NCI-H128 (cell line): Measurements from ENCODE around the gene CPLX3.

Experiments
- DNase-seq: peaks from one replicate; lab custom pipeline; 2025; ENCODE audit not compliant: unreplicated experiment; lab: John Stamatoyannopoulos, UW

The CPLX3 gene

DNA sequence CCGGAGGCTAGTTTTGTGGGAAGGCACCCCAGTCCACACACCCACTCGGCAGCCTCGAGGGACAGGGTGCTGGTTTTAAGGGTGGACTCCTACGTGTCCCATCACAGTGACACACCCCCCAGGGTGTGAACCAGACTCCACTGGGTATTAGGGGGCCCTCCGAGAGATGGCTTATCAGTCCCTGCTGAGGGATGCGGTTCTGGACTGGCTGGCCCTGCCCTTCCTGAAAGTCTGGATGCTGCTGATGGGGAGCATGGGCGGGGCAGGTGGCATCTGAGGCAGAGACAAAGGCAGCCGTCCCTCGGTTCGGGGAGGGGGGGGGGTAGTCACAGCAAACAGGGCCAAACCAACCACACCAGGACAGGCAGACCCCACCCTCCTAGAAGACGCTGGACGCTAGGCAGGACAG, 17.5 kb downstream of the CPLX3 start:
- DNase-seq, result no peak

DNA sequence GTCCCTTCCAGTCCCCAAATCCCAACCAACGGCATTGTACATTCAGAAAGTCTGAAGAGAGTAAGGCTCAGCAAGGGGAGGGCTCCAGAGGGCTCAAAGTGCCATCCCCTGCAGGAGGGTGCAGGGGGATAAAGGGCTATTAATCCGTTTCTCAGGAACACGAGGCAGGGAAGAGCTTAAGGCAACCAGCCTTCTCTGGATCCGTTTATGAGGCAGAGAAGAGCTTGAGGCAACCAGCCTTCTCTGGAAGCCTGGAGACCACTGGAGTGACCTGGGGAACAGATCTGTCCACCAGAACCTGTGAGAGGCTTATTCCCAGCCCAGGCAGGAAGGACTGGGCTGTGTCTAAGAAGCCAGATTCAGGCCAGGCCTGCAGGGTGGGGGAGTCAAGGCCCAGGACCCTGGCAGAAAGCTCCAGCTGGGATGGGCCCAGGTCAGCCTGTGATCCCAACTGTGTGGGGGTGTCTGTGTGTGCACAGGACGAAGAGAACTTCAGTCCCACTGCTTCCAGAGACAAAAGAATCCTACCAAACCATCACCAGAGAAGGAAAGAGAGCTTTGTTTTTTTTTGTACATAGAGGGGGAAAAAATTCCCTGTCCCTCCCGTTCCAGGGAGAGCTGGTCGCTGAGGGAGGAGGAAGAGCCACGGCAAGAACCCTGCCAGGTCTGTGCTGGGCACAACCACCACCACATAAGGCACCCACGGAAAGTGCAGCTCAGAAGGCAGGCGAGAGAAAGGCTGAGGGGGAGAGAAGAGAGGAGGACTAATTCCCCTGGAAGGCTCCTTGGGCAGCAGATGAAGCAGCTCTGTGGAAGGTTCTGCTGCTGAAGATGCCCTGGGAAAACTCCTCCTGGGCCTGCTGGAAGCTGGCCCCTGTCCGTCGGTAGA, 18.1 kb downstream of the CPLX3 start:
- DNase-seq, result no peak

DNA sequence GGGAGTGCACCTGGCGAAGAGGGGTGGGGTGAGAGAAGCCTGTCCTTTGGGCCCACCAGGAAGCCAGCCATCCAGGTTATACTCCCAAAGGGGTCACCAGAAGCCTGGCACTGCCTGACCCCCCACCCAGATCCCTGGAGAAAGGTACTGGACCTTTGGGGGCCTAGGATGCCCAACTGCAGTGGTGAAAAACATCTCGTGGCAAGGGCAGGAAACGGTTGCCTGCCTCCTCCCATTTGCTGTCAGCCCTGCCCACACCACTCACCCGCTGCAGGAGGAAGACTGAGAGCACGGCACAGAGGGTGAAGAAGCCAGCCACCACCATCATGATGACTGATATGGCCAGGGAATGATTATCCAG, 18.8 kb downstream of the CPLX3 start:
- DNase-seq, result no peak

DNA sequence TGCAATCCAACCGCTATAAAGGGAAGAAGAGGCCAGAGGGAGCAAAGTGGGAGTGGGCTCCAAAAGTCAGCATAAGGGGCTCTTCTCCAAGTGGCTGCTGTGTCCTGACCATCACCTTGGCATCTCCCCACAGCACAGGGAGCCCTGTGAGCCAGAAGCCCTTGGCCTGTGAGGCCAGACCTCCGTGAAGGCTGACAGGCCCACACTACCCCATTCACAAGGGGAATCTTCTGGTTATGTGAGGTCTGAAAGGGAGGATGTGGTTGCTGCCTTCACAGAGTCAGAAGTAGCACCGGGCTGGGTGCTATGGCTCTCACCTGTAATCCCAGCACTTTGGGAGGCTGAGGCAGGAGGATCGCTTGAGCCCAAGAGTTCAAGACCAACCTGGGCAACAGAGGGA, 19.2 kb downstream of the CPLX3 start:
- DNase-seq, result no peak

DNA sequence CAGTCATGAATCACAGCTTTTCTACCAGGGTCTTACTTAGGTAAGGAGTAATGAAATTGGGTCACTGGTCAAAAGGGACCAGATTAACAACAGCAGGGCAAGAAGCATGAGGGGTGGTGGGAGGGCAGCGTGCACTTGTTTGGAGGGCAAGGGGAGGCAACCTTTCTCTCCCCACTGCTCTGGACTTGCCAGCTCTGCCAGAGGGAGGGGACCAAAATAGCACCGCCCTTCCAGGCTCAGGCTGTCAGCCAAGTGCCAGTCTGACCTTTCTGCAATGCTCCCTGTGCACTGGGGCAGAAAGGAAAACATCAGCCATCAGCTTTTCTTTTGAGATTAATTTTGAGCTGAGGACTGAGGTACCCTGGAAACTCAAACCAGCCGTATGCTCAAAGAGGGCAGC, 21.0 kb downstream of the CPLX3 start:
- no peak for DNase-seq

DNA sequence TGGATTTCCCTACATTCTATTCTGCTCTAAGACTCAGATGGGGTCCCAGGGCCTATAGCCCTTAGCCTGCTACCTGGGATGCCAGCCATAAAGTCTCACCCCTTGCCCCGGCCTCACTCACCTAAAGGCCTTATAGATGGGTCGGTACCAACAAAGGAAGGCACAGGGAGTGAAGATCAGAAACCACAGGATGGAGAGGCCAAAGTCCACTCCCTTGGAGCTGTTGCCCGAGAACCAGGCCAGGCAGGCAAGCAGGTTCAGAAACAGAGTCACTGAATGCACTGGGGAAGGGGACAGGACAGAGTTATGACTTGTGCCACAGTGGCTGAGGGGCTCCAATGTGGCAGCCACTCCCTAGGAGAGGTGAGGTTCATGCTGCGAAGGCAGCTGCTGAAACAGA, 24.0 kb downstream of the CPLX3 start:
- no peak for DNase-seq

DNA sequence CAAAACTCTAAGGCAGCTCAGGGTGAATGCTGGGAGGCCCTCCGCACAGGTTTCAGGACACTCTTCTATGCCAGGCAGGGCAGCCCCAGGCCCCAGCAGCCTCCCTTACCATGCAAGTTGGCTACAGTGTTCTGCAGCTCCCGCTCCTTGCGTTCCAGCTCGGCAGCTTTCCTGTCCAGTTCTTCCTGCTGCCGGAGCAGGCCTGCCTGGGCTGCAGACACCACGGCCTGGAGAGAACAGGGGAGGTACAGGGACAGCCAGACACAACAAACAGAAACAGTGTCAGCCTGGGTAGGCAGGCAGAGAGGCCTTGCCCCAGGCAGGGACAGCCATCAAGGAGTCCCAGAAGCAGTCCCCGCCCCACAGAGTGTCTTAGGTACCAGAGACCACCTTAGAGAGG, 25.5 kb downstream of the CPLX3 start:
- DNase-seq, result no peak

DNA sequence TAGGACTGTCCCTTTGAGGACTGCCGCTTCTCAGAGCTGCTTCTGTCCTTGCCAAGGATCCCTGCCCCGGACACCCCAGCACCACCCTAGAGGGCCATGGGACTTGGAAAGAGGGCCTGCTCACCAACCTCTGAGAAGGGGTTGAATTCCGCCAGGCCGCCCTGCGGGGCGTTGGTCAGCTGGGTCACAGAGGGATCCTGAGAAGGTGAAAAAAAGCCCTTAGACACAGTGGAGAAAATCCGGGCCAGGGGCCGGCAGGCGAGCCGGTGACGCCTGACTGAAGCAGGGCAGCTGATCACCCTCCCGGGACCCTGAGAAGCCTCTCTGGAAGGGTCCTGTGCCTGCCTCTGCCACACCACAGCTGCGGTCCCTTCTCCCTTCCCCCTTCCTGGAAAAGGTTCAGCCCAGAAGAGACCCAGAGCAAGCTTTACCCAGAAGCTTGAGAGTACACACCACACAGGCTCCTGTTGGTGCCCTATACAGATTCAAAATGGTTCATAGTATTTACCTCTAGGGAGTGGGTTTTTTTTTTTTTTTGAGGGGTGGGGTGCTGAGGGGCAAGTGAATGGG, 28.1 kb downstream of the CPLX3 start:
- DNase-seq, result no peak

DNA sequence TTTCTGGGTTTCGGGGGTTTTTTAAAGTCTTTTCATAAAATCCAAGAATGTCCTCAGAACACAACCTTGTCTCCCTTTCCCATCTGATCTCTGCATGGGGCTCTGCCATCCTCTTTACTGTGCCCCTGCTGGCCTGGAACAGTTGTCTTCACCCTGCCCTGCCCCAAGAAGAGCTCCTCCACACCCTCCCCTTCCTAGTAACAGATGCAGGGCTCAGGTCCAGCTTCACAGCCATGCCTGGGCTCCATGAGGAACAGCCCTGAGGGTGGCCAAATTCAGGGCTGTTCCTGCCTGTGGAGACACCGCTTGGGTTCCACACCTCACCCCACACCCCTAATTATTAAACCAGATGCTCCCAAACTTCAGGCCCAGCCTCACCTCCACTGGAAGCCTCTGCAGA, 29.4 kb downstream of the CPLX3 start:
- no peak for DNase-seq

DNA sequence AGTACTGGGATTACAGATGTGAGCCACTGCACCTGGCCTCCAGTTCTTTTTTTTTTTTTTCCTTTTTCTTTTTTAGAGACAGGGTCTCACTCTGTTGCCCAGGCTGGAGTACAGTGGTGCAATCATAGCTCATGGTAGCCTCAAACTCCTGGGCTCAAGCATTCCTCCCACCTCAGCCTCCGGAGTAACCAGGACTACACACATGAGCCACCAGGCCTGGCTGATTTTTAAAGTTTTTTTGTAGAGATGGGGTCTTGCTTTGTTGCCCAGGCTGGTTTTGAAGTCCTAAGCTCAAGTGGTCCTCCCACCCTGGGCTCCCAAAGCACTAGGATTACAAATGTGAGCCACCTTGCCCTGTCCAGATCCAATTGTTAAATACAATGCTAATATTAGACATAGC, 30.1 kb downstream of the CPLX3 start:
- no peak for DNase-seq

DNA sequence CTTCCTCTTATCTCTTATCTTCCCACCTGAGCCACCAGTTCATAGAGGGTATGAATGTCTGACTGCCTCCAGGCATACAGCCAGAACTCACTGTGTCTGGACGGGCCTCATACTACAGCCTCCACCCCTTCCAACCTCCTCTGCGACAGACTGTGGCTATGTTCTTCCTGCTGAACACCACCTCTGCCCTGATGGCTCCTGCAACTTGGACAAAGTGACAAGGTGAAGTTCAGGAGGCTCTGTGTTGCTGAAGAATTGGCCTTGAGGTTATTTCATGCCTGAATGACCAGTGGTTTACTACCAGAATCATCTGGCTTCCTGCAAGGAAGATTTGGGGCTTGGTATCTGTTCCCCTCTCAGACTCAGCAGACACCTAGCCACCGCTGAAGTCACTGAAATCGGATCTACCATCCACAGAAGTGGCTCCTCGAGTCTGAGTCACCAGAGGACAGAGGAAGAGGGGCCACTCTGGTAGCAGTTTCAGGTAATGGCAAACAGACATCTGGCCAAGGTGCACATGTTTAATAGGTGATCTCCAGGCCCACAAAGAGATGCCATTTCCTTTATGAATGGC, 30.7 kb downstream of the CPLX3 start:
- DNase-seq, result no peak

DNA sequence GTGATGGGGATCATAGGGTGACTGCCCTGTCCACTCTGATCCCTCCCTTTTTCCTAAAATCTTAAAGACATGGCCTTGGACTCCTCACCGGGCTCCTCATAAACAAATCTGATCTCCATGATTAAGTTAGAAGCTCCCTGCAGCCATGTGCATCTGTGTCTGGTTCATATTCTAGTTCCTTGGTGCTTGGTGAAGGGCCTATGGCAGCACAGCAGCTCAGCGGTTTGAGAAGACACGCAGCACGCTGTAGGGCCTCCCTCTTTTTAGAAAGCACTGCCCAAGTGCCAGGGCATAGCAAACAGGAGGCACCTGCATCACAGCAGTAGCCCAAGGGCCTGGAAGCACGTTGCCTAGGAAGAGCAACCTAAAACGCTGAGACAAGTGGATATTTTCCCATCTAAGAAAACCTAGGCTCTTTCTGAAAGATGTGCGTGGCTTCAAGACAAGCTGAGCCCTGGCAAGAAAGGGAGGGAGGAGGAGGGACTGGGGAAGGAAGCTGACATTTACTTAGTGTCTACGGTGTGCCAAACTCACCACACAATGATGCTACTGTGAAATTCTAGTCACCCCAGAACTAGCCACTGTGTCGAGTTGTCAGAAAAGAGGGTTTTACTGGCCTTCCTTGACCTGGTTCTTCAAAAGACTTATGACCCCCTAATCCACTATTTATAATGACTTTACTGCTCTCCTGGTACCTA, 31.4 kb downstream of the CPLX3 start:
- no peak for DNase-seq

DNA sequence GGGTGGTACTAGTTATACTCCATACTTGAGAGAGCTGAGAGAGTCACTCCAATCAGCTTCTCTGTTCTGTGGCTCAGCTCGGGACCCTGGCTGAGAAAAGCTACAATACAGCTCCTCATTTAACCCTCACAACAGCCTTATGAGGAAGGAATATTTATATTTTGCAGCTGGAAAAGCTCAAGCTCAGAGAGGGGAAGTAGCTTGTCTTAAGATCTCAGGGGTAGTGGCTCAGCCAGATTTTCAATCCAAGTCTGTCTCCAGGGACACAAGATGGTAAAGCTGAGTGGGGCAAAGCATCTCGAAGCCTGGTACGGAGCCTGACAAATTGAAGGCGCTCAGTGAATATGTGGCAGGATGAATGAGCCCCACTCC, 31.9 kb downstream of the CPLX3 start:
- no peak for DNase-seq

DNA sequence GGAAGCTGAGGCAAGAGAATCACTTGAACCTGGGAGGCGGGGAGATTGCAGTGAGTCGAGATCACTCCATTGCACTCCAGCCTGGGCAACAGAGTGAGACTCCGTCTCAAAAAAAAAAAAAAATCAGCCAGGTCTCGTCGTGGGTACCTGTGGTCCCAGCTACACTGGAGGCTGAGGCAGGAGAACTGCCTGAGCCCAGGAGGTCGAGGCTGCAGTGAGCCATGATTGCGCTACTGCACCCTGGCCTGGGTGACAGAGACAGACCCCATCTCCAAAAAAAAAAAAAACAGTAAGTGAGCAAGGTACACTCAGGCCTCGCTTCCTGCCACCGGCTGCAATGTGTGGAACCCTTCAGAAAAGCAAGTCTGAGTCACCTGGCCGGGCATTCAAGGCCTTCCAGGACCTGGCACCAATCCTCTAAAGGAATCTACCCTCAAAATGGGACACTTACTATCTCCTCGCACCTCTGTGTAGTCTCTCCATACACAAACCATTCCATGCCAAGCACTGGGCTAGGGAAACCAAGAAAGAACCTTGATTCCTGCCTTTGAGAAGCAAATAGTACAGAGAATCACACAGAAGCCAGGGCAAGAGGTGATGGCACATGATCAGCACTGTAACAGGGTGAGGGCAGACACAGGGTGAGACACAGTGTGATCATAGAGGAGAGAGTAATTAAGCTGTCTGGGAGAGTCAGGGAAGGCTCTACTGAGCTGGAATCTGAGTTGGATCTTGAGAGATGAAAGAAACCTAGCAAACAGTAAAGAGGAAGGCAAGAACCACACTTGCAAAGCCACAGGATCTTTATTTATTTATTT, 37.0 kb downstream of the CPLX3 start:
- DNase-seq, result no peak

DNA sequence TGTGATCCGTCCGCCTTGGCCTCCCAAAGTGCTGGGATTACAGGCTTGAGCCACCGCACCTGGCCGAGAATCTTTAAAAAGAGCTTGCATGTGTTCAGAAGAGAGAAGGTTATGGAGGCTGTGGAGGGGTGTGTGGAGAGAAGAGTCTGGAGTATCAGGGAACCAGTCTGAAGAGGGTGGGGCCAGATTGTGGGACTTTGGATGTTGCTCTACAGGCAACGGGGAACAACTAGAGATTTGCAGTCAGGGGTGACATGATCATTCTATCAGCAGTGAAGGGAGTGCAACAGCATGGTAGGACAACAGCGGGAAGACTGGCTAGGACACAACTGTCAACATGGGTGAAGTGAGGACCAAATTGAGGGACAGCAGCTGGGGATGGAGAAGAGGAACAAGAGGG, 37.9 kb downstream of the CPLX3 start:
- no peak for DNase-seq

DNA sequence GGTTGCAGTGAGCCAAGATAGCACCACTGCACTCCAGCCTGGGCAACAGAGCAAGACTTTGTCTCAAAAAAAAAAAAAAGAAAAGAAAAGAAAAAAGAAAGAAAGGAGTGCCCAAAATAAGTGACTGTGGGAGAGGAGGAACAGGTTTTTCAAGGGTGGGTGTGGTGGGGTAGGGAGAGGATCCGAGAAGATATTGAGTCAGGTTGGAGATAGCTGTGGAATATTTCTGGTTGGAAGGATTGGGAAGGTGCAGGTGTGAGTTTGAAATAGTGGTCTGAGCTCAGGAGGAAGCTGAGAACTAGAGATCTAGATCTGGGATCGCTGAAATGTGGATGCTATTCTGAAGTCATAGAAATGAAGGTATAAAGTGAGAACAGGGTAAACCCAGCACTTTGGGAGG, 38.9 kb downstream of the CPLX3 start:
- DNase-seq, result no peak

DNA sequence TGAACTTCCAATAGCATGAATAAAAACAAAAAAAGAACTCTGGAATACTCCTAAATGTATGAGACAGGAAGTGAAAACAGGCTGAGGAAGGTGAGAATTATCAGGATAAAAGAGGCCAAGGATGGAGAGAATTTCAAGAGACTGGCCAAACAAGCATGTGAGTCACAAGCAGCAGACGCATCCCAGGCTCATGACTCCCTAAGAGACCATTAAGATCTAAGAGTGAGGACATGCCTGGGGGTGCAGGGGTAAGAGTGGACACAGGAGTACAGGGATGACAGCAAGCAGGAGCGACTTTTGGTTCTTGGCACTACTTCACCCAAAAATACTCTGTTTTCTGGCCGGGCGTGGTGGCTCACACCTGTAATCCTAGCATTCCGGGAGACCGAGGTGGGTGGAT, 39.7 kb downstream of the CPLX3 start:
- DNase-seq, result no peak

DNA sequence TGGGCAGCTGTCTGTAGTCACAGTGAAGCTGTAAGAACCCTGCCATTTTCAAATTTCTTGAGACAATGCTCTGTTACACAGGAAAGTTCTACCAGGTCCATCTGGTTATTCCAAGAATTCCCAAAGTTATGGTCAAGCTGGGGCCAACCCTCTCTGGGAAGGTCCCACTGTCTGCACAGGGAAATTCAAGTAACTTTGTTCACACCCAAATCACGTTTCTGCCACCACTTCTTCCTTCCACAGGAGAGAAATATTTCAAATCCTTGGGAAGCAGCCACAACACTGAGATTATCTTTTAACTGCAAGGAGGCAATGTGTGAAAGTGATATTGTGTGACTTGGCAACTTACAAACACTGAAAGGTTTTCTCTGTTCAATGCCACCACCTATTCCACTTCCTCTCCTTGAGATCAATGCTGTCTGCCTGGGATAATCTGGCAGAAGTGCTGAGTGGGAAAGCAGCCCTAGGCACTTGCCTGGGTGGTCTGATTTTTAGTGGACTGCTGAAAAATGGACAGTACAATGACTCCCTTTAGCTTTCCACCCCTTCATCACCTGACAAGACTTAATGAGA, 41.1 kb downstream of the CPLX3 start:
- no peak for DNase-seq

DNA sequence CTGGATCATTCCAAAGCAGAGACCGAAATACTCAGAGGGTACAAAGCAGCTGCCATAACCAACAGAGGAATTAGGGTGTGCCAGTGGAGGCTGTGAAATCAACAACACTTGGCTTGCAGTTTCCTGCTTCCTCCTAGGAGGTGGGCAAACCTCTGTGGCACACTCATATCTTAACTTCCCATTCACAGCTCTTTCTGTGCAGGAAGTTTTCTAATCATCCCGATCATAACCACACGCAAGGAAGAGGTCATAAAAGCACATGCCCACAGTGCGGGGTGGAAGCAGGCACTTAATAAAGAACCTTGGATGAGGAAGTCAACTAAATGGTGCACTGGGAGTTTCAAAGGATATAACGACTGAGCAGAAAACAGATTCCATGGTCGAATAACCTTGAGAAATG, 41.6 kb downstream of the CPLX3 start:
- no peak for DNase-seq

DNA sequence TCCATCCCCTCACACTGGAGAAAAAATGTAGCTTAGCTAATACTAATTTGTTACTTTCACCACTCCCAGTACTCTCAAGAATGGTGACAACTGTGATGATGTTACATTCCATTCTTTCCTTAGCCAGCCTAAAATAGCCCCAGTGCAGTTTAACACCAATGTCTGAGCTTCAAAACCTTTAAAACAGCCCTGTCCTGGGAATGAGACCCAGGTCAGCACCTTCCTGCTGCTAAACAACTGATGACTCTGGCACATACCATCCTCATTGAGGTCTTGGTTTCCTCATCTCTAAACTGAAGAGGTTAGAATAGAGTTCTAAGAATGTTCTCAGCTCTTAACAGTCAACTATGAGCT, 42.9 kb downstream of the CPLX3 start:
- DNase-seq, result no peak
